HG03469 (cell line): Measurements from ENCODE around the gene FDX1.

ENCODE experiments used
- ATAC-seq: cut with Tn5 transposase; IDR thresholded peaks from one replicate; pipeline ENCODE4 v1.9.1; 2021; ENCODE audit warnings: mild to moderate bottlenecking, moderate library complexity, moderate number of reproducible peaks; ENCODE audit not compliant: unreplicated experiment

The FDX1 gene

DNA sequence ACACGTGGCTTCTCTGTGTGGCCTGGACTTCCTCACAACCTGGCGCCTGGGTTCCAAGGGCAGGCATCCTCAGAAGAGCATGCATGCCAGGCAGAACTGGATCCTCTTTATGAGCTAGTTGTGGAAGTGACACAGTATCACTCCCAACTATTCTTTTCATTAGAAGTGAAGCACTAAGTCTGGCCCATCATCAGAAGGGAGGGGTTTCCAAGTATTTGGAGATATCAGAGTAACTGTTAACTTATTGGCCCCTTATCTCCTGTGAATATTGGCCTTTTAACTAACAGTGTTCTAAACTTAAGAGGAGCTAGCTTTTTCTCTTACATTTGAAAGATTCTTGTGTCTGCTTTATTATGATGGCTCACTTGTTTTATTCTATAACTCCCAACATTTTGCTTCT is 35.5 kb downstream of the FDX1 start:
- ATAC-seq: no peak

DNA sequence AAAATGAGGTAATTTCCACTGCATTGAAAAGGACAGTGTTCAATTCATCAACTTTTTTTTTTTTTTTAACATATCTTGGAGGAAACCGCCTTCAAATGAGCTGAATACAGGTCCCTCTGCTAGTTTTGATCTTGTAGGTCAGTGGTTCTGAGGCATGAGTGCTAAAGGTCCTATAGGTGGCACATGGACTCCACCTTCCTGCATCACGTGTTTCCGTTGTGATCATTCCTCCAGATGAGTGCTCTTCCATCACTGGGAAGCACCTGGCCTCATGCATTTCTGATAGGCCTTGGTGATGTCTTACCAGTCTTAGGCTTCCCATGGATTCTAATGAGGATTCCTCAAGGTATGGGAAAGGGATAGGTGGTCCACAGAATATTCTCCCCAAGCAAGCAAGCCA is 37.8 kb downstream of the FDX1 start:
- ATAC-seq: no peak

DNA sequence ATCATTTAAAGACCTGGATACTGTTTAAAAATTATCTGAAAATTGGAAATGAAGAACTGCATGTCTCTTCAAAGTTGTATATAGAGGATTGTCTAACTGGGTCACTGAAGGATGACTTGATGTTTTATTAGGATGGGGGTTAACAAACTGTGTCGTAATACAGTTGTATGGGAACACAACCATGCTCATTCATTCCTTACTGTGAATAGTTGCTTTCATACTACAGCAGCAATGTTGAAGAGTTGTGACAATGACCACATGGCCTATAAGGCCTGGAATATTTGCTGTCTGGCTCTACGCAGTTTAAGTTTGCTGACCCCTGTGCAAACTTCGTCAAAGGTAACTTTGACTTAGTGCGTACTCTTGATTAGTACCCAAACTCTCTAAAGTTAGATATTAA is 38.4 kb downstream of the FDX1 start:
- no peak for ATAC-seq

GRCh38 chr11:110469127-110469526 is 39.4 kb downstream of the FDX1 start:
- no peak for ATAC-seq

DNA sequence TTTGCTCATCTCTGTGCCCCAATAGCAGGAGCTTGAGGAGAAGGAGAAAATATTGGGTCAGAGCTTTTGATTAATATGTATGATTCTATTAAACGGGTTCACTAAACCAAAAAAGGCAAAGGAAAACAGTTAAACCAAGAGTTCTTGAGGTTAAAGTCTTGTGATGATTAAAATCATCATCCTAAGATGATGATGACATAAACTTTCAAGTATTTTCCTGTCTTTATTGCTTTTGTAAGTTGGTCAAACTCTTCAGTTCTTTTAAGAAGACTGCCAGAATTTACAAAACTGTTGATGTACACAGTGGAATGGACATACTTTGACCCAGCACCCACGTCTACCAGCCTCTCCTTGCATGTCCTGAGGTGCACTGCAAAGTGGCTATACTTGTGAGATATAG is 41.0 kb downstream of the FDX1 start:
- ATAC-seq: no peak

- ATAC-seq: no peak
Observed at GRCh38 chr11:110471371-110471770, 41.6 kb downstream of the FDX1 start.

DNA sequence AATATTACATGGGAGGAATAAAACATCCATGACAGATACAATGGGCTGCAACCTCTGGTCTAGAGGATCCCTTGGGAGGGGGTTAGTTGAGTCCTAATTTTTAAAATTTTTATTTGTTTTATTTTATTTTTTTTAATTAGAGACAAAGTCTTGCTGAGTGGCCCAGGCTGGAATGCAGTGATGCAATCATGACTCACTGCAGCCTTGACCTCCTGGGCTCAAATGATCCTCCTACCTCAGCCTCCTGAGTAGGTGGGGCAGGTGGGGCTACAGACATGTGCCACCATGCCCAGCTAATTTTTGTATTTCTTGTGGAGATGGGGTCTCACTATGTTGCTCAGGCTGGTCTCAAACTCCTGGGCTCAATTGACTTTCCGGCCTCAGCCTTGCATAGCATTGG is 43.1 kb downstream of the FDX1 start:
- no peak for ATAC-seq

DNA sequence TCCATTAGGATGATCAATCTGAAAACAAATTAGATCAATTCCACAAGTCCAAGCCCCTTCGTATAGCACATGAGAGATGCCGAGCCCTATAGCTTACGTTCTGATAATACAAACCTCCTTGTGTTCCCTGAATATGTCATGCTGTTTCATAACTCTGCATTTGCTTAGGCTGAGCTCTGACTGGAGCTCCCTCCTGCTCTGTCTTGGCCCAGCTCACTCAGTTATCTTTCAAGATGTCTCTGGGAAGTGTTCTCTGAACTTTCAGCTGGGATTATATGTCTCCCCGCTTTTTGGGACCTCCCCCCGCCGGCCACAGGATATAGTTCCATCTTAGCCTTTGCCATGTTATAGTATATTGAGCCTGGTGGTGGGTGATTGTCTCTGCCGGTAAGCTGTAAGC is 44.0 kb downstream of the FDX1 start:
- ATAC-seq: no peak

DNA sequence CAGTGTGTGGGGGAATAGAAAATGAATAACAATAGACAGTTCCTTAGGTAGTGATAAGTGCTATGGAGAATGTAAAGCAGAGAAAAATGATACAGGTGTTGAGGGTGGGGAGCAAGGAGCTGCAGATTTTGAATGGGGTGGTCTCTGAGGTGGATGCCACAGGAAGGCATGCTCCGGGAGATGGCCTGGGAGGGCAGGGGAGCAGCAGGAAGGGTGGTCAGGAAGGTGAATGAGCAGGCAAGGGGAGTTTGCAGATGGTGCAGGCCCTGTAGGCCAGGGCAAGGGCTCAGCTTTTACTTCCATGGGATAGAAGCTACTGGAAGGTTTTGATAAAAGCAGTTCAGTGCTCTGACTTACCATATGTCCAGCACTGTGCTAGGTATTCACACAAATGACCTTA is 44.8 kb downstream of the FDX1 start:
- ATAC-seq: no peak

- no peak for ATAC-seq
Observed at GRCh38 chr11:110475671-110476070, 45.9 kb downstream of the FDX1 start.

DNA sequence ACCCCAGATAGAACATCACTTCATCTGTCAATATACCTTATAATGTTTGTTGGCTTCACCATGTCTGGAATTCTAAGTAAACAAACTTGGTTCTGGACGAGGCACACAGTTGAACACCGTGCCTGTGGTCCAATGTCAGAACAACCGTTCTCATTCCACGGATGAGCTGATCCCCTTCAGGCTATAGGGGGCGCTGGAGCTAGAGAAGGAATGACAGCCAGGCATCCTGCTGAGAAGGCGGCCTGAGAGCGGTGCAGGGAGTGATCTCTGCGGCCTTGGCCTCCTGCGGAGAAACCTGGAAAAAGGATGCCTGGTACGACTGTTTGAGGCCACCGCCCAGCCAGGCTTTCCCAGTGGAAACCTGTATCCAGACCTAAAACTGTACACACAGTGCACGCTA is 48.7 kb downstream of the FDX1 start:
- ATAC-seq: no peak

GRCh38 chr11:110479108-110480101 is 49.7 kb downstream of the FDX1 start:
- no peak for ATAC-seq

GRCh38 chr11:110481523-110481922 is 51.8 kb downstream of the FDX1 start:
- ATAC-seq: no peak

DNA sequence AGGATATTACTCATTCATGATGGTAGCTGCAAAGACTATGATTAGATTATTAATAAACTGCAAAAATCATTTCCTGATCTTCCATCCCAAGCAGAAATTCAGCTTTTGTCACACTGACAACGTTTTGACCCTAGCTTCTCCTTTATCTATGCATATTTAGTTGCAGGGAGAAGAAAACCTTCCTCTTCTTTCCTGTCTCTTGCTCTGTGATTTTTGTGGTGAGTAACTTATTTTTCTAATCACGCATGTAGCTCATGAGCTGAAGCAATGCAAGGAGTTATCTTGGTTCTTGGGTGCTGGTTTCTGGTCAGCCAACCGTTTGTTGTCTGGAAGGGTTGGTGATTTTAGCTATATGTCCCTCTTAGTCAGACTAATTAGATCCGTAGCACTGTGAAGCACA is 56.4 kb downstream of the FDX1 start:
- no peak for ATAC-seq

- no peak for ATAC-seq
Observed at GRCh38 chr11:110488446-110488845, 58.7 kb downstream of the FDX1 start.

- no peak for ATAC-seq
Observed at GRCh38 chr11:110490886-110491285, 61.1 kb downstream of the FDX1 start.

GRCh38 chr11:110491577-110492320 is 62.0 kb downstream of the FDX1 start:
- no peak for ATAC-seq

DNA sequence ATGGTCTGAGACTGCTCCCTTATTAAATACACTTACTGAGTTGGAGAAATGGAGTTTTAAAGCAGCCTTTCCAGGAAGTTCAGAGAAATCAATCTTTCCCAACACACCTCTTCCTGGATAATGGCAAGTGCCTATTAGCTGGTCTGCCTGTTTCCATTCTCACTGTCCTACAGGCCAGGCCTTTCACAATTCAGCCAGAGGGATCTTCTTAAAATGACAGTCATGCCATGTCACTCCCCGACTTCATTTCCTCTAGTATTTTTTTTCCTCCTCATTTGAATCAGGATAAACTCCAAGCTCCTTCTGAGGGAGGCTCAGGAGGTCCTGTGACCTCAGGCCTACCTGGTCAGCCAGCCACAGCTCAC is 62.6 kb downstream of the FDX1 start:
- no peak for ATAC-seq

DNA sequence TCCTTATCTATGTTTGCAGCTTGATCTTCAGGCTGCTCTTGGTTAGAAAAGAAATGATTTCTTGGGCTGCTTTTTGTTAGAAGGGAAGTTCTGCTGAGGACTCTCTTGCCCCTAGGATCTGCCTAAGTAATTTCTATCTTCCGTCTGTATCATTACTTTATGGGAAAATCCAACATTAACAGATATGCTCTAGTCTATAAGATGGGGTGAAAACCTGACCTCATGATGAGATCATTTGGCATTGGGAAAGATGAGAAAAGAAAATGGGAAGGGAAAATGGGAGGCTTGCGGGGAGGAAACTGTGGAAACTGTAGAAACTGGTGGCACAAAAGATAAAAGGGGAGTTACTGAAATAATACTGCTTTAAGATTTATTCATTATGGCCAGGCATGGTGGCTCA is 63.6 kb downstream of the FDX1 start:
- no peak for ATAC-seq

GRCh38 chr11:110497231-110497978 is 67.7 kb downstream of the FDX1 start:
- ATAC-seq: no peak

DNA sequence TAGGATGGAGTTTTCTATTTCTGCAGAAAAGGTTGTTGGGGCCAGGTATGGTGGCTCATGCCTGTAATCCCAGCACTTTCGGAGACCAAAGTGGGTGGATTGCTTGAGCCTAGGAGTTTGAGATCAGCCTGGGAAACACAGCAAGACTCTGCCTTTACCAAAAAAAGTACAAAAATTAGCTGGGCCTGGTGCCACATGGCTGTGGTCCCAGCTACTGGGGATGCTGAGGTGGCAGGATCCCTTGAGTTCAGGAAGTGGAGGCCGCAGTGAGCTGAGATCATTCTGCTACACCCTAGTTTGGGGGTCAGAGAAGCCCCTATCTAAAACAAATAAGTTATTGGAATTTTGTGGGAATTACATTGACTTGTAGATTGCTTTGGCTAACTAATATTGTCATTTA is 71.7 kb downstream of the FDX1 start:
- ATAC-seq: no peak
